Mucosa of descending colon (tissue), 3 donors: ENCODE data around the gene OBSL1. TPM values are rescaled to one million over a fixed set of nuclear protein-coding genes. Genes with fewer than 3 reads are reported as not detected.
A peak's percentile ranks its signal among the peaks of the same experiment; 100 is the strongest.

ENCODE experiments used
- ATAC-seq: fragments of 200-7000 bp; cut with Tn5 transposase; one replicate; pipeline ENCODE4 v1.9.1; 2020; ENCODE audit warnings: mild to moderate bottlenecking, moderate library complexity
- DNase-seq, 3 donors: peaks; one replicate each; pipeline ENCODE4 v3.0.0-alpha.2; 2020
- H3K36me3 ChIP-seq: fragments of 200-600 bp; one replicate; pipeline ENCODE4 v1.8.0; 2021; ENCODE audit warnings: low read depth, mild to moderate bottlenecking
- H3K4me1 ChIP-seq: fragments of 200-600 bp; one replicate; pipeline ENCODE4 v1.8.0; 2021; ENCODE audit warnings: low read depth, mild to moderate bottlenecking
- H3K4me3 ChIP-seq: fragments of 200-600 bp; one replicate; pipeline ENCODE4 v1.8.0; 2021; ENCODE audit warnings: mild to moderate bottlenecking
- H3K9me3 ChIP-seq: fragments of 200-600 bp; one replicate; pipeline ENCODE4 v1.8.0; 2021; ENCODE audit warnings: mild to moderate bottlenecking
- intact Hi-C, 2 donors: fragments of 100-400 bp; cut with DNase I in 1 of 2; cut with micrococcal nuclease in 1 of 2; formaldehyde crosslinking; loops; one replicate each; pipeline versions ENCODE4 v1.11.0 to v1.11.1; 2022; cut with DNase I, micrococcal nuclease
- total RNA-seq, 3 donors: library from RNA; stranded (reverse); fragmentation: NEBNext Ultra II Directional in 2 of 3; extraction: Animal tissue kit (Norgen Biotek cat#: 25700) in 2 of 3; gene quantifications; one replicate each; pipeline versions ENCODE4 v1.2.1 to v1.2.4, GENCODE V29; 2021 to 2023
- TF ChIP-seq, protein P1 (sequence below): fragments of 200-600 bp; IDR thresholded peaks from one replicate; pipeline ENCODE4 v1.8.0; 2022; ENCODE audit warnings: antibody characterized with exemption, mild to moderate bottlenecking
- donor health status: DM: no; HTN: no; CAD: no; lungs with moderate emphysema.
- donor health status: DM: no; HTN: no; CAD: no.
- donor health status: DM: no; HTN: yes; CAD: no.

The OBSL1 gene
- total RNA-seq, 3 donors from 2014 or later = 7.6 to 53.0 (median 12.6) TPM

DNA sequence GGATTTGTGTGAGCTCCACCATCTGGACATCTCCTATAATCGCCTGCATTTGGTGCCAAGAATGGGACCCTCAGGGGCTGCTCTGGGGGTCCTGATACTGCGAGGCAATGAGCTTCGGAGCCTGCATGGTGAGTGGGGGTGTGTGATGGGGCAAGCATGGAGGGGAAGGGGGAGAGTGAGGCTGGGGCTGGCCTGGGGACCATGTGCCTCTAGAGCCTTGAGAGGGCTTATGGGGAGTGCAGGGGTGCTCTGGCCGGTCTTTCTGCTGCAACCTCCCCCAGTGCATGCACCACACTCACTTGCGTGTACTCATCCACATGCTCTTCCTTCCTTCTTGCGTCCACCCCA, 34.2 kb upstream of the OBSL1 start:
- DNase-seq (no peak), ATAC-seq (no peak)
- intact Hi-C loops = no loop called here
- TF ChIP-seq, protein P1, sequence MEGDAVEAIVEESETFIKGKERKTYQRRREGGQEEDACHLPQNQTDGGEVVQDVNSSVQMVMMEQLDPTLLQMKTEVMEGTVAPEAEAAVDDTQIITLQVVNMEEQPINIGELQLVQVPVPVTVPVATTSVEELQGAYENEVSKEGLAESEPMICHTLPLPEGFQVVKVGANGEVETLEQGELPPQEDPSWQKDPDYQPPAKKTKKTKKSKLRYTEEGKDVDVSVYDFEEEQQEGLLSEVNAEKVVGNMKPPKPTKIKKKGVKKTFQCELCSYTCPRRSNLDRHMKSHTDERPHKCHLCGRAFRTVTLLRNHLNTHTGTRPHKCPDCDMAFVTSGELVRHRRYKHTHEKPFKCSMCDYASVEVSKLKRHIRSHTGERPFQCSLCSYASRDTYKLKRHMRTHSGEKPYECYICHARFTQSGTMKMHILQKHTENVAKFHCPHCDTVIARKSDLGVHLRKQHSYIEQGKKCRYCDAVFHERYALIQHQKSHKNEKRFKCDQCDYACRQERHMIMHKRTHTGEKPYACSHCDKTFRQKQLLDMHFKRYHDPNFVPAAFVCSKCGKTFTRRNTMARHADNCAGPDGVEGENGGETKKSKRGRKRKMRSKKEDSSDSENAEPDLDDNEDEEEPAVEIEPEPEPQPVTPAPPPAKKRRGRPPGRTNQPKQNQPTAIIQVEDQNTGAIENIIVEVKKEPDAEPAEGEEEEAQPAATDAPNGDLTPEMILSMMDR = no peak
- H3K36me3 ChIP-seq = no peaks in the 10 kb centered on the region
- H3K4me1 ChIP-seq = no peaks in the 10 kb centered on the region
- H3K9me3 ChIP-seq = no peaks in the 10 kb centered on the region
- no peak overlapping the region for H3K4me3 ChIP-seq

DNA sequence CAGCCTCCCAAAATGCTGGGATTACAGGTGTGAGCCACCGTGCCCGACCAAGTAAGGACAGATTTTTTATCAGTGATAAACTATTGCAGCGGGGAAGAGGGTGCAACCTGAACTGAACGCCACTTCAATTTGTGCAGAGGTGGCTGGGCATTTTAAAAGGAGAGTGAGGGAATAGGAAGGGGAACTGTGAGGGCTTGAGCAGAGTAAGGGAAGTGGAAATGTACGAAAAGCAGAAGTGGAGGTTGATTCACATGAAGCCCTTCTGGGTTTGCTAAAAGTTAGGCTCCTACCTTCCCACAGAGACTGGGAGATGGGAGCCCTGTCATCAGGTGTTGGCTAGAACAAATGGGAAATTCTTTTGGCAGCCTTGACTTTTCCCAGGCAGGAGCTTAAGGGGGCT, 32.4 kb upstream of the OBSL1 start:
- ATAC-seq (peak; percentile 22), DNase-seq (no peak)
- Histone ChIP-seq H3K9me3 (no peaks in the 10 kb centered on the region), H3K4me1 (no peaks in the 10 kb centered on the region), H3K4me3 (no peak overlapping the region), H3K36me3 (no peaks in the 10 kb centered on the region)
- TF ChIP-seq, protein P1 = no peak
- intact Hi-C loops = no loop called here

DNA sequence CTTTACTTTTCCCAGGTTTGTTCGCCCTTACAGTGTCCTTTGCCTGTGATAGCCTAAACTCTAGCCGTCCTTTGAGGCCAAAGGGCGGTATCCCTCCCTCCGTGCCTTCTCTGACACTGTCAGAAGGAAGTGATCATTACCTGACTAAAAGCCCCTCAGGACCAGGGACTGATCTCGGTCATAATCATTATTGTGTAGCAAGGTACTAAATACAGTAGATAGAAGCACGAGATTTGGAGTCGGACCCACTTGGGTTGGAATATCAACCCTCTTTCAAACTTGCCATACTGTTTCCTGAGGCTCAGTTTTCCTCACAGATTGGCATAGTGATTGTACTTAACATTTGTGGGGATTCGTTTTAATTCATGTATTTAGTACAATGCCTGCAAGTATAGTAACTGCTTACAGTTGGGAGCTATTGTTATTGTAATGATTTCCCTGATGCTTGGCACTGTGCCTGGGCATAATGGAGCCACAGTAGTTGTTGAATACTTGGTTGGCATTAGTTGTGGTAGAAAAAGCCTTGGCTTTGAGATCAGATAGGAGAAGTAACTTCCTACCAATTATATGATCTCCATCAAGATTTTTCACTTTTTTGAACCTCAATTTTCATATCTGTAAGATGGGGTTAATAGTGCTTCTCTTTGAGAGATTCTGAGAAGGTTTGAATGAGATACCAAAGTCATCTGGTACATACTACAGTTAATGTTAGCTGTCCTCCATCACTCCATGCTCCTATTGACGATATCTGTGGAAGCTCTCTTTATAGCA, 27.2 kb upstream of the OBSL1 start:
- DNase-seq = peak in 1 of 3 donors; percentile 37
- Histone ChIP-seq H3K36me3 (no peaks in the 10 kb centered on the region), H3K9me3 (no peaks in the 10 kb centered on the region), H3K4me3 (peak overlapping the region; percentile 54), H3K4me1 (peaks cover 13% of the 10 kb centered on the region)
- ATAC-seq = no peak
- intact Hi-C loops = no loop called here
- TF ChIP-seq, protein P1 = no peak

DNA sequence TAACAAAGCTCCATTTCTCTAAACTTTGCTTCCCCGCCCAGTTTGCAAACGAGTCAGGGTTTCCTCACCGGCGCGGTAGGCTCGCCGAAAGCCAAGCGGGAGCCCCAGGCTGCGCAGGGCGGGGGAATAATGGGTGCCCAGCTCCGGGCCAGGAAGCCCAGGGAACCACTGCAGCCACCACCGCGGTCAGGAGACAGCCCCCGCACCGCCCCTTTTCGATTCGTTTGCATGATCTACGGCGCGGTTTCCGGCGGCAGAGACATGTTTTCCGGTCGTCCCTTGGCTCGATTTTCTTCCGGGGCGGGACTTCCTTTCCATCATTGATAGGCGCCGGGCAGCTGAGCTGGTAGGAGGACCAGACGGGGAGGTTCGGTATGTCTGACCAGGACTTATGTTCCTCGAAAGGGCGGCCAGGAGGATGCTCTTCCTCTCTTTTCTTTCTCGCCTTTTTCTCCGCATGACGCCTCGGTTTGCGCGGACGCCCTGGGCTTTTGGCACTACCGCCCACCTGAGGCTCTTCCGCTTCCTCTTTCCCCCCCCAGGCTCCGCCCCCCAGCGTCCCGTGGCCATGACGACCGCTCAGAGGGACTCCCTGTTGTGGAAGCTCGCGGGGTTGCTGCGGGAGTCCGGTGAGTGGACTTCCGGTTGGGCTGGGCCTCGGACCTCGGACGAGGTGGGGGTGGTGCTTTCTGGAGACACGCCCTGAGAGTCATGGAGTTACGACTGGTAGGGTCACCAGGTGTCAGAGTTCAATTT, 26.4 kb upstream of the OBSL1 start, which contains the start of gene STK11IP:
Gene STK11IP (plus strand): TSS at position 306 of the 756 bp plus-strand sequence. CDS start 263 bp downstream, at position 569.
- no peaks in the 10 kb centered on the region for H3K9me3 ChIP-seq
- no peaks in the 10 kb centered on the region for H3K36me3 ChIP-seq
- peak within 1 kb of the TSS; percentile 54 for H3K4me3 ChIP-seq
- intact Hi-C loops = no loop called here
- peaks cover 13% of the 10 kb centered on the region for H3K4me1 ChIP-seq
- DNase-seq = peak; percentile 96 to 99 (median 98)
- ATAC-seq = peak; percentile 98
- TF ChIP-seq, protein P1 = no peak

DNA sequence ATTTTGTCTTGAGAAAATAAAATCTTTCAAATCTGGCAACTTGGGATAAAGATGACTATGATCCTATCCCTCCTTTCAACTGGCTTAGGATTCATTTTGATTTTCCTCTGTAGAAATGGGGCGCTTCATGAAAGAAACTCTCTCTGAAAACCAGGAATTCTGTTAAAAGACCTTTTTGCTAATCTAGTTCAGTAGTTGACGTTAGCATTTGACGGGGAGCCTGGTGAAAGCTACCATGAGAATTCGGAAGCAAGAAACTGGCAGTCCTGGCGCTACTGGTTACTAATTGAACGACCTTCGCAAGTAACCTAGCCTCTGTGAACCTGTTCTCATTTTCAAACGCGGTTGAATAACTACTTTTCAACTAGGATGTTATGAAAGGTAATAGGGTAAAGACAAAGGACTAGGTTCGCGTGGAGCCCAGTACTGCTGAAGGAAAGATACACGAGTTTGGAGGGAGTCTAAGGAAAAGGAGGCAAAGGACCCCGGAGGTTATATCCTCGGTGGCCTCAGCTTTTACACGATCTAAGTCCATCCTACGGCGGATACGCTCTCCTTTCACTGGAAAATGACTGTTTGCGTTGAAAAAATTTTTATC, 25.7 kb upstream of the OBSL1 start:
- Histone ChIP-seq H3K4me3 (peak overlapping the region; percentile 54), H3K9me3 (no peaks in the 10 kb centered on the region), H3K36me3 (no peaks in the 10 kb centered on the region), H3K4me1 (peaks cover 13% of the 10 kb centered on the region)
- TF ChIP-seq, protein P1 = no peak
- ATAC-seq (peak; percentile 4), DNase-seq (no peak)
- intact Hi-C loops = no loop called here
